Measurements from ENCODE around the gene PRSS3.
"Not testable (repeated sequence)": the region's sequence is repeated elsewhere in the genome, so short reads cannot be mapped to it uniquely, and the experiment has no call there.

PRSS3 gene

DNA sequence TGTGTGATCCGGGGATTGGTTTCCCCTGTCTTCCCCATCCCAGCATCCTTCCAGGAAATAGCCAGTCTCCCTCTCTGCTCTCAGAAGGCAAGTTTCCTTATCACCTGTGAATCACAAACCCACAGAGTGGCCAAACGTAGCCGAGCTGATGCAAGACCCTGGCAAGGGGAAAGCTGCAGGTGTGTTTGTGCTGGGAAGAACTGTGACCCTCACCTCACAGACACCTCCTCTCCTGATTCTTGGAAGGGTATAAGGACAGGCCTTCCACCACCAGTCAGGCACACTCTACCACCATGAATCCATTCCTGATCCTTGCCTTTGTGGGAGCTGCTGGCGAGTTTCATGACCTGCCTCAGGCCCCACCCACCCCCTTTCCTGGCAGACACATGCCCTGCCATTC, at the start of gene PRSS3:
Gene PRSS3, plus strand, starts transcription at position 281 of the 400 bp plus-strand sequence. Its CDS starts 13 bp downstream, at position 294.
- DNase-seq: no peak

DNA sequence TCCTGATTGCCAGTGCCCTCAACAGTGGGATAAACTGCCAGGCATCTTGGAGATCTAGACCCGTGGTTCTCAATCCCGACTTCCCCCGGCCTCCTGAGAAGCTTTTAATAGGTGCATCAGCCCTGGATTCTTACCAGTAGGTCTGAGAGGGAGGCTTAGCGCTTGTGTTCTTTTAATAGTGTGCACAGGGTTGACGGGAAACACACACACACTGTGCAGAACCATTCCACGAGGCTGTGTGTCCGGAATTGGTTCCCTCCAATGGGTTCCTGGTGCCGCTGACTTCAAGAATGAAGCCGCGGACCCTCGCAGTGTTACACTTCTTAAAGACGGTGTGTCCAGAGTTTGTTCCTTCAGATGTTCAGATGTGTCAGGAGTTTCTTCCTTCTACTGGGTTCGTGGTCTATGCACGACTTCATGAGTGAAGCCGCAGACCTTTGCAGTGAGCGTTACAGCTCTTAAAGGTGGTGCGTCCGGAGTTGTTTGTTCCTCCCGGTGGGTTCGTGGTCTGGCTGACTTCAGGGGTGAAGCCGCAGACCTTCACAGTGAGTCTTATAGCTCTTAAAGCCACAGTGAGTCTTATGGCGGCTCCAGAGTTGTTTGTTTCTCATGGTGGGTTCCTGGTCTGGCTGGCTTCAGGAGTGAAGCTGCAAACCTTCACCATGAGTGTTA, 46.6 kb upstream of the PRSS3 start:
- no peak for DNase-seq

DNA sequence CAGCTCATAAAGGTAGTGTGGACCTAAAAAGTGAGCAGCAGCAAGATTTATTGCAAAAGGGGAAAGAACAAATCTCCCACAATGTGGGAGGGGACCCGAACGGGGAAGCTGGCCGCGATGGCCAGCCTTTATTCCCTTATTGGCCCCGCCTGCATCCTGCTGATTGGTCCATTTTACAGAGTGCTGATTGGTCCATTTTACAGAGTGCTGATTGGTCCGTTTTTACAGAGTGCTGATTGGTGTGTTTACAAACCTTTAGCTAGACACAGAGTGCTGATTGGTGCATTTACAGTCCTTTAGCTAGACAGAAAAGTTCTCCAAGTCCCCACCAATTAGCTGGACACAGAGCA, 46.1 kb upstream of the PRSS3 start:
- not testable (repeated sequence) for DNase-seq

DNA sequence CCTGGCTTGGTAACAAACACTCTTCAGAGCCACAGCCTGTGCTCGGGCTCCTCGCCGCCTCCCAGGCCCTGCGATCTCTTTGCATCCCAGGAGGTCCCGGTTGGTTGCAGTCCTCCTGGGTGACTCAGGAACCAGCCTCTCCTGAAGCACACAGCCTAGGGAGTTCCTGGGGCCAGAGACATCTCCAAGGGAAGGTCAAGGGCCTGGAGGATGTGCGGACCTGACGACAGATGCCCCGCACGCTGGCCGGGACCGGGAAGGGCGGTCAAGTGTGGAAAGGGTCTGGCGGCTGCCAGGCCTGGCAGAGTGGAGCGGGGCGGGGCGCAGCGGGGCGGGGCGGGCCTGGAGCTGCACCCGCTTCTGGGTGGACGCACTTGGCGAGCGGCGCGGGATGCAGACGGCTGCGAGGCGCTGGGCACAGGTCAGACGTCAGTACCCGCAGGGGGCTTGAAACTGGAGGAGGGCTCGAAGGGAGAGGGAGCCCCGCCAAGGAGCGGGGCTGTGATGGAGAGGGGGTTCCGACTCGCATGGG, 45.0 kb upstream of the PRSS3 start:
- DNase-seq: no peak

DNA sequence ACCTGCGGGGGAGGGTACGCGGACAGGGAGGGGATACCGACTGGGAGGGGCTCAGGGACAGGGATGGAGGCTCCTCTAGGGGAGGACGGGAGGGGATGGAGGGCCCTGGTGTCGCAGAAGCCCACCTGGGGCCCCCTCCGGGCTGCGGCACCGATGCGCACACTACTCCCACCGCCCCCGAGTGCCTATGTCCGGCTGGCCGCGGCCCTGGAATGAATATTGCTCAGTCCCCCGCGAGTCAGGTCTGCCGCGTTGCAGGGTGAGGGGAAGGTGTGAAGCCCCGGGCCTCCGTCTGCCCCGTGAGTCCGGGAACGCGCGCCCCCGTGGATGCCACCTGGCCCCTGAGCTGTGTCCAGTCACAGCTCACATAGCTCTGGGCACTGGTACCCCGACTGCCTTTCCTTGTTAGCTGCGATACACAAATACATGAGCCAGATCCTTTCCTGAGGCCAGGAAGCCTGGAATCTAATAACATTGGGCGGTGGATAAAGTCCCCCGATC, 44.5 kb upstream of the PRSS3 start:
- no peak for DNase-seq

DNA sequence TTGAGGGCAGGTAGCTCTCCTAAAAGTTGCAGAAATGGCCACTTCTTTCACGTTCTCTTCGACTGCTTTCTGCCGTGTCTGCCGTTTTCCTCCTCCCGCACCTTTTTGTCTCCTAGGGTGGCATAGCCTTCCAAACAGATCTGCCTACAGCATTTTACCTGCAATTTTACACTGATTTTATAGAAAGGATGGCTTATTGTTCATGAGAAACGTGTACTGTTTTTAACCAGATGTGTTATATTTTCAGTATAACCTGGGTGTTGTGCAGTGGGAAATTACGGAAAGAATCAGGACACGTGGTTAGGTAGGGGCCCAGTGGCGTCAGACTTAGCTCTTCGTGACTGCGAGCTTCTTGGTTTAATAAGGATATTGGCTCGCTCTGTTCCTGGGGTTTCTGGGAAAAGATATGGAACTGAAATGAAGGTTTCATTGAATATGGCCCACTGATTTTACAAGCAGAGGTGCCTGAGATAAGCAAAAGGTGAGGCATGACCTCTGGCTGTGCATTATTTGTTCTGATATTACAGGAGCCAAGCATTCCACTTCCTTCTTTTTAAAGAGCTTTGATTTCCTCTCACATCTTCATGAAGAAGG, 43.7 kb upstream of the PRSS3 start:
- no peak for DNase-seq

DNA sequence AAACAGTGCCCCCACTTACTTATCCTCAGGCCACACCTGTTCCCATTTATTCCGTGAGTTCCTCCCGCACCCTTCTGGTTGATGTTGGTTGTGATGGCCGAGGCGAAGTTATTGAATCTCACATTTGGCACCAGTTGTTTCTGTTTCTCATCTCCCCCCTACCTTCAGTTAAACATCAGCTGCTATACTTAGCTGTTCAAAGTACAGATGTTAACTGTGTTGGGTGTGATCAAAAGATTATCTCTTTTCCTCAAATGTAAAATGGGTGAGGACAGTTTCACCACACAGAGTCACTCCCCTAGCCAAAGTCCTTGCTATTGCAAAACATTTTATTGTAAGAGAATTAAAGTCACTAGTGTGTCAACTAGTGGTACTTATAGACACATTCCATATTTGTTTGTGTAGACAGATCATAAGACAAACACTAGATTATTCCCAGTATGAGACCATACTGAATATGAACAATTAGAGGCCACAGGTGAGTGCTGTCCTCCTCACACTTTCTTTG, 43.2 kb upstream of the PRSS3 start:
- no peak for DNase-seq

DNA sequence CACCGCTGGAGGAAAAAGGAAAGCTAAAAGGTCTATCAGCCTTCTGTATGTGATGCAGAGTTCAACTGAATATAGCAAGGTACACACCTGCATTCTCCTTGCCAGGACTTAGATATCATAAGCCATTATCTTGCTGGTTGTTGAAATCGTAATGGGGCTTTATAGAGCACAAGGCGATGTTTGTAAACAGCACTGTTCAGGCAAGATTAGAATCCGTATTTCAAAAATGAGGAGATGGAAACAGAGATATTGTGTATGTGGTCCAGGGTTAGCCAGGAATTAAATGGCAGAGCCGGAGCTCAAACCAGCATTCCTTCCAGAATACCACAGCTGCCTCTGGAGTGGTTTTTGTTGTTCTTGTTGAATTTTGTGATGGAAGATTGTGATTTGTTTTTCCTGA, 42.6 kb upstream of the PRSS3 start:
- not testable (repeated sequence) for DNase-seq

DNA sequence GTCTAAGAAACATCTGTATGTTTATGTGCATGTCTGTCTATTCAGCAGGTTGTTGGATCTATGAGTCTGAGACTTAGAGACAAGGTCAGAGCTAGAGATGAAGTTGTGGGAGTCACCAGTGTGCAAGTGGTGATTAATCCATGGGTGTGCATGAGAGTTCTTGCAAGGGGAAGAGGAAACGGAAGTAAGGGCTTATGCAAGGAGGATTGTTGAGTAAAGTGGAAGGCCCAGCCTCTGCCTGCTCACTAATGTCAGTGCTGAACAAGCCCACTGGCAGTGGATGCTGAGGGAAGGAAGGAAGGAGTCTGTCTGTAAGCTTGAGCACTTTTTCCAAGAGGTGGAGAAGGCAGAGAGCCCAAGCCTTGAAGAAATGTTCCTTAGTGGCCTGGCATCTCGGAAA, 35.7 kb upstream of the PRSS3 start:
- not testable (repeated sequence) for DNase-seq

DNA sequence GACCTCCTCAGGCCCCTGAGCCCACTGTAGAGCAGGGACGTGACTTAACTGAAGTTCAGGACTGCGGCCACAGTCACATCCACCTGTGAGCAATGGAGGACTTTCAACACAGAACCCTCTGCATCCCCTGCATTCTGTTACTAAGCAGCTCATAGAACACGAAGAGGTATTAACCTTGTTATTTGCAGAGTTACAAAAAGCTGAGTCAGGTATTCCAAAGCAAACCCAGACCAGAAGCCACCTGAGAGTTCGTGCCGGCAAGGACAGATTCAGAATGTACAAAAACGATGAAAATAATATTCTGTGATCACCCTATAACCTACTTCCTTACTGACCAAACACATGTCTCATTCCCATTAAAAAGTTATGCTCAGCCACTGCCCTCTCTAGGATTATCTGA, 33.0 kb upstream of the PRSS3 start:
- DNase-seq: no peak

DNA sequence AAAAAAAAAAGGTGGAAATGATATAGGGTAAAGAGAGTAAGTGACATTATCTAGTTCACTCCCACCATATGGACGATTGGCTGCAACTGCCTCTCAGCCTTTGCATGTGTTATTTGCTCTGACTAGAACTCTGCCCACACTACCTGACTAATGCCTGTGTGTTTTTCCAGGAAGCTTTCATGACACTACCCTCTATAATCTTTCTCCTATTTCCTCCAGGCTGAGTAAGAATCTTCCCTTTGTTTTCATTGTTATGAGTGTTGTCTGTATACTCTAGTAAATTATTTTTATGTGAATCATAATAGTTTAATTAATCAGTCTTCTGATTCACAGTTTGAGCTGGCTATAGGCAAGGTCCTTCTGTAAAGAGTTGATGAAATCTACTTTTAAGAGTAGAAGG, 31.7 kb upstream of the PRSS3 start:
- not testable (repeated sequence) for DNase-seq

DNA sequence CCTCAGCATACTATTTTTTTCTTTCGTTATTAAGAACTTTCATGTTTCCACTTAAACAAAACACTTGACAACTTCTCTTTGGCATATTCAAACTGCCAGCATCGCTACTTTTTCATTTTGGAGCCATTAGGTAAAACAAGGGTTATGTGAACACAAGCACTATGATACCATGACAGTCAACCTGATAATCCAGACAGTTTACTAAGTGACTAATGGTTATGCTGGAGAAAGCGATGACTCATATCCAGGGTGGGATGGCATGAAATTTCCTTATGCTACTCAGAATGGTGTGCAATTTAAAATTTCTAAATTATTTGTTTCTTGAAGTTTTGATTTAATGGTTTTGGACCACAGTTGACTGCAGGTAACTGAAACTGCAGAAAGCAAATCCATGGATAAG, 29.9 kb upstream of the PRSS3 start:
- DNase-seq: no peak

DNA sequence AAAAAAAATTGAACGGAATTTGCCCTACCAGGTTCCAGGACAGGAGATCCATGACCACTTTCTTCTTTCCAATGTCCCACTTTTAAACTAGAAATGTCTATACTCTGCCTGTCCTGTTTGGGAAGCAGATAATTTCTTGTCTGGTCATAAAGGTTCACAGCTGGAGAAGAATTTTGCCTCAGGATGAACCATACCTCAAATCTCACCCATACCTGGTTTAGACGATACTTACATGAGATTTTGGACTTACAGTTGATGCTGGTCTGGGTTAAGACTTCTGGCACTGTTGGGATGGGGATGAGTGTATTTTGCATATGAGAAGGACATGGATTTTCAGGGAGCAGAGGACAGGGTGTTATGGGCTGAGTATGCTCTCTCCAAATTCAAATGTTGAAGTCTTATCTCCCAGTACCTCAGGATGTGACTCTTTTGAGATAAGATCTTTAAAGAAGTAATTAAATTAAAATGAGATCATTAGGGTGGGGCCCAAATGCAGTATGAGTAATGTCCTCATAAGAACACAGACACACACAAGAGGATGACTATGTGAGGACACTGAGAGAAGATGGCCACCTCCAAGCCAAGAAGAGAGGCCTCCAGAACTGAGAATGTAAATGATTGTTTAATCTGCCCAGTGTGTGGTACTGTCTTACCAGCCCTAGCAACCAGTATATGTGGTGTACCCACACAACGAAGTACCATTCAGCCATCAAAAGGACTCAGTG, 25.0 kb upstream of the PRSS3 start:
- not testable (repeated sequence) for DNase-seq

DNA sequence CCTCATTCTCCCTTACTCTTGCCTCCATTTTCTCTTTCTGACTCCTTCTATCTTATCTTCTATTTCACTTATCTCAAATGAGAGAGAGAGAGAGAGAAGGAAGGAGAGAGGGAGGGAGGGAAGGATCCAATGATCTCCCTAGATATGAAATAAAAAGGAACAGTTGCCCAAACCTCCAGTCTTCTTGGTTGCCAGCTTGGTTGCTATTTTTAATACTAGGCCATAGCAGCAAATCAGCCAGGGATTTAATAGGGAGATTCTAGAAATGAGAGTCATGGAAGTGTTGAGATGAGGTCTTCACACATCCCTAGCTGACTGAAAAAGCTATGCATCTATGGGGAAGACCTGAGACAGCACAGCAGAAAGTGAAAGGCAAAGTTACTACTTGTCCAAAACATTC, 22.2 kb upstream of the PRSS3 start:
- not testable (repeated sequence) for DNase-seq

DNA sequence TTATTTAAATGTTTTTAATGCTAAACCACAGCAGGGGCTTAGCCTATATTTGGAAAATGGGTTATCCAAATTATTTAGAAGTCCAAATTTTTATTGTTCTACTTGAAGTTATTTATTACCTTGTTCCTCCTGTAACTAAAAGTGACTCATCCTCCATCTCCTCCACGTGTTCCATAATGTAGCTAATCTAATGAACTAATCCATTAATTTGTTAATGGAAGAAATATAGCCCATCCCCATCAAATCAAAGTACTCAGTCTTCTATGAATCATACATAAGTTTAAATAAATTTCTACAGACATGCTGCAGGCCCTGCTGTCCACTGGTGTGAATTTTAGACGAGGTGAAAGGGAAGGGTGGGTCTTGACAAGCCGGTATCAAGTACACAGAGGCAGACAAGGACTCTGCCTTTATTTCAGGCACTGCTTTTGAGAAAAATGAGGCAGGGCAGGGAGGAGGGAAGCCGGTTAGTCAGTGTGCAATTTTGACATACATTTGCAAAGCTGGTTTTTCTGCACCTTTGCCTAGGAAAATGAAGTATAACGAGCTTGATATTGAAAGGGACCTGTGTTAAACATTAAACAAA, 21.2 kb upstream of the PRSS3 start:
- not testable (repeated sequence) for DNase-seq

DNA sequence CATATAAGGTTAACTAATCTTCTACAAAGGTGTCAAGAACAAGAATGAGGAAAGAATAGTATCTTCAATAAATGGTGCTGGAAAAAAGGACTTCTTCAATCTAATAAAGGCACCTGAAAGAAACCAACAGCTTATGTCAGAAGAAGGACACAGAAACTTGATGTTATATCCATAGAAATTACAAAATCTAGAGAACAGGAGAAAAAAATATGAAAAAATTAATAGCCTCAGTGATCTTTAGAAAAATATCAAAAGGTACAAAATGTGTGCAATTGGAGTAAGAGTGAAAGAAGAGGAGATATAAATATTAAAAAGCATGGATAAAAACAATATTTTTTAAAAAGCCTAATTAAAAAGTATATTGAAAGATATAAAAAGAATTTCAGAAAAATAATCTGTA, 18.8 kb upstream of the PRSS3 start:
- no peak for DNase-seq

DNA sequence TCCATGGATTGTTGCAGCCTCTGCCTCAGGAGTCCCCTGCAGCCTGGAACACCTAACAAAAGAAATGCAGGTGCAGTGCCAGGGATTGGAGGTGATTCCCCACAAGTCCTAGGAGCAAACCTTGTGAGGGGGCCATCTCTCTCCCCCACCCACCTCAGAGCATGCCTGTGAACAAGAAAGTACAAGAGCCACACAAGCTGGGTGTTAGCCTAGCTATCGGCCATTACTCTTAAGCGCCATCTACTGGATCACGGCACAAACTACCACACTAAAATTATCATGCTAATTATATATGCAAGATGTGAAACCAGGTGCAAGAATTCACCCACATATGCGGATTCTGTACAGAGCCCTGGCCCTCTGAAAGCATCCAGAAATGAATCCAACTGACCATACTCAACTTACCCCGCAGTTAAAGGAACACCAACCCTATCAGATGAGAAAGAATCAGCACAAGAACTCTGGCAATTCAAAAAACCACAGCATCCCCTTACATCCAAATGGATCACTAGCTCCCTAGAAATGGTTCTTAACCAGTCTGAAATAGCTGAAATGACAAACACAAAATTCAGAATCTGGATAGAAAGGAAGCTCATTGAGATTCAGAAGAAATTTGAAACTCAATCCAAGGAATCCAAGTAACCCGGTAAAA, 16.5 kb upstream of the PRSS3 start:
- DNase-seq: no peak

DNA sequence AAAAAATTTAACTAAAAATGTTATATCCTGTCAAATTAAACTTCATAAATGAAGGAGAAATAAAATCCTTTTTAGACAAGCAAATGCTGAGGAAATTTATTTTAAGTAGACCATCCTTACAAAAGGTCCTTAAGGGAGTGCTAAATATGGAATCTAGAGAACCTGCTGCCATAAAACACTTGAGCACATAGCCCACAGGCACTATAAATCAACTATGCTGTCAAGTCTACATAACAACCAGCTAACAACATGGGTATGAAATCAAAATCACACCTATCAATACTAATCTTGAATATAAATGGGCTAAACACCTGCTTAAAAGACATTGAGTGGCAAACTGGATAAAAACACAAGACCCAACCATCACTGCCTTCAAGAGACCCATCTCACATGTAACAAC, 15.1 kb upstream of the PRSS3 start:
- peak; percentile 15 for DNase-seq

DNA sequence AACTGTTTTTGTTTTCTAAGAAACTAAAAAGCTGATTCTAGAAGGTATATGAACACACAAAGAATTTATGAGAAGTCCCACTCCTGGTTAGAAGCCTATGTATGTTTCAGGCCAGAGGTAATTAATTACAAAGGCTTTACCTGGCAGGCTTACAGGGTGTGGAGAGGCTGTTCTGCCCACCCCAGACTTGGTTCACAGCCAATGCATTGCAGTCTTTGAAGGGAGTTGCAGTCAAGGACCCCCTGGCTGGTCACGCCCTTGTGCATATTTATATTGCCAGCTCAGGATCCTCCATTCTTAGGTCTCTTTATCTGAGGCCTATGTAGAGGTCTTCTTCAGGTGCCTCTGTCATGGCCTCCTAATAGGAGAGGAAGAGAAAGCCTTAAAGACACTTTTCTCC, 13.6 kb upstream of the PRSS3 start:
- DNase-seq: no peak

DNA sequence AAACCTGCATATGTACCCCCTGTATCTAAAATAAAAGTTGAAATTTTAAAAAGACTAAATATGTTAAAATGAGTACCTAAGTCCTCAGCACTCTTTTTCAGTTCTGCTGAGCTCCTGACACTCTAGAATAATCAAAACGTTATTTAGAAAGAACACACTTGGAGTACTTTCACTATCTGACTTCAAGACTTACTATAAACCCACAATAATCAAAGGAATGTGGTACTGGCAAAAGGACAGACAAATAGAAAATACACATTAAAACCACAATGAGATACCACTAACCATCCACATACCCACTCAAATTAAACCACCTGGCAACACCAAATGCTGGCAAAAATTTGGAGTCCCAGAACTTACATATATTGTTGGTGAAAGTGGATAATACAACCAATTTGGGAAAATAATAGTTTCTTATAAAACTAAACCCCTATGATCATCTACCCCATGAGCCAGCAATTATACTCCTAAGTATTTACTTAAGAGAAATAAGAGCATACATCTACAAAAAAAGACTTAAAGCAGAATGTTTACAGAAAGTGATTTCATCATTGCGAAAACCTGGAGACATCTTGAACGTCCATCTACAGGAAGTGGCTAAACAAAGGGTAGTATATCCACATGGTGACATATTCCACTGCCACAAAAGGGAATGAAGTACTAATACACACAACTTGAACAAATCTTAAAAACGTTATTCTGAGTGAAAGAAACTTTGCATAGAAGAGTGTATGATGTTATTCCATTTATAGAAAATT, 12.8 kb upstream of the PRSS3 start:
- DNase-seq: no peak

DNA sequence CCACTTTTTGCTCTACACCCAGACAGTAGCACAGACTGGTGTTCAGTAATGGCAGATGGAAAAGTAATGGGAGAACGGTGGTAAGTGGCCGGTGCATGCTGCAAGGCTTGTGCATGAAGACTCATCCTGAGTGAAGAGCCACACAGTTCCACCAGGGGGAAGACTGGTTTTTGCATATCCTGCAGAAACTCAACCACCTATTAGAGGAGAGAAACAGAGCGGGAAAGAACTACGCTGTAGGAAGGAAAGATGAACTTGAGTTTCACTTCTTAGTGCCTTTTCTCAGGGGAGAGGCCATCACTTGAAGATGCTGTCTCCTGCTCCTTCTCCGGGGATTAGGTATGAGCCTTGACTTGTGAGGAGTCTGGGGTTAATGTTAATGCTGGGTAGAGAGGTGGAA, 9.4 kb upstream of the PRSS3 start:
- DNase-seq: no peak

DNA sequence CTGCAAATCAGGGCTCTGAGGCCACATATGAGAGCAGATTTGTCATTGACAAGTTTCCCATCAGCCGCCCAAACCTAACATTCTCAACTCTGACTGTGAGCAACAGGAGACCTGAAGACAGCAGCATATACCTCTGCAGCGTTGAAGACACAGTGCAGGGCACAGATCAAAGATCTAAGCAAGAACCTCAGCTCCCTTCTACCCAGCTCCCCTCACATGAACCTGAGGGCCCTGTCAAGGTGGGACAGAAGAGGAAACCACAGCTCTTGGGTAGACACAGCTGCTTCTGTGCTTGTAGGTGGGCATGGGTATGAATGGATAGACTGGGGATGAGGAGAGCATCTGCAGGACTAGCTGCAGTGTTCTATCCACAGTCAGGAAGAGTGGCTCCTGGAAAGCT, 8.7 kb upstream of the PRSS3 start:
- DNase-seq: no peak
